GM18517 (cell line): ENCODE measurements around the gene FNTB.

Experiments
- ATAC-seq: cut with Tn5 transposase; IDR thresholded peaks from one replicate; pipeline ENCODE4 v1.9.1; 2021; ENCODE audit warnings: mild to moderate bottlenecking, moderate library complexity; ENCODE audit not compliant: unreplicated experiment

Gene FNTB

DNA sequence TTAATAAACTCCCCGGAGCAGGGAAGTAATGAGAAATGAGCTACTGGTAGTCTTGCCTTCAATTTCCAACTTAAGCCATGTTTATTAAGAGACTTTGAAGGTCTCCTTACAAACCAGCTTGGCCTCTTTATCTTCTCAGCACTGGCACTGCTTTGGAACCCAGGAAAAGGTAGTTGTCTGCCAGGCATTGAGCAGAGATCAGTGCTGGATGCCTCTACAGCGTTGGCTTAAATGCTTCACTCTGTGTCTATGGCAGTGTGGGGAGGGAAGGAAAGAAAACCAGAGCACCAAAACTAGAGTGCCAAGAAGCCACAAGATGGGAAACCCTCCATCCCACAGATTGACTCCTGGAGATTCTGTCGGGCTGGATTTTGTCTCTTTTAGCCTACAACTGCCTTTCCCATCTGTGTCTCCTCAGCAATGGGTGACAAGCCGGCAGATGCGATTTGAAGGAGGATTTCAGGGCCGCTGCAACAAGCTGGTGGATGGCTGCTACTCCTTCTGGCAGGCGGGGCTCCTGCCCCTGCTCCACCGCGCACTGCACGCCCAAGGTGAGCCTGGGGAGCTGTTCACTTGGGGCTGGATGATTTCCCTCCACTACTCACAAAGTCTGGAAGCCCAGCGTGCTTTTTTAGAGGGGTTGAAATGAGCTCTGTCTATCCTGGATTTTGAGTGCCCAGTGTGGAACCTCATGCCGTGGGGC lies 57.3 kb downstream of the FNTB start:
- ATAC-seq = no peak

- no peak for ATAC-seq
Observed at GRCh38 chr14:65044596-65044959, 57.9 kb downstream of the FNTB start.

DNA sequence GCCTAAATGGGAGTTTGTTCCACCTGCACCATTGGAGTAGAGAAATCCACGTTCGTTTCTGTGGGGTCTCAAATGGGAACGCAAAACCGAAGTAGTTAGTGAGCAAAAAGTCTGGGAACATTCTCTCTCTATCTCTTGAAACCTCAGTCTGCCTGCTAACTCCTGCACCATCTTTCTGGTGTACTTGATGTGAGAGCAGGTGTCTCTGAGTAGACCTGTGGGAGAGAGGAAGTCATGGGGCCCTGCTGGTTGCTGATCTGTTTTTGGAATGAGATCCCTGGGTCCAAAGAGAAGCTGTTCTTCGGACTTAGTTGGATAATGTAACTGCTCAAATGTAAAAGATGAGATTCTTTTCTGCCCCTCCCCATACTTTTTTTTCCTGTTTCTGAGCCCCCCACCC lies 58.3 kb downstream of the FNTB start:
- ATAC-seq = no peak

GRCh38 chr14:65045709-65046108 lies 59.0 kb downstream of the FNTB start:
- no peak for ATAC-seq

- ATAC-seq = no peak
Observed at GRCh38 chr14:65052832-65053231, 66.1 kb downstream of the FNTB start.

GRCh38 chr14:65053466-65053865 lies 66.8 kb downstream of the FNTB start:
- no peak for ATAC-seq

DNA sequence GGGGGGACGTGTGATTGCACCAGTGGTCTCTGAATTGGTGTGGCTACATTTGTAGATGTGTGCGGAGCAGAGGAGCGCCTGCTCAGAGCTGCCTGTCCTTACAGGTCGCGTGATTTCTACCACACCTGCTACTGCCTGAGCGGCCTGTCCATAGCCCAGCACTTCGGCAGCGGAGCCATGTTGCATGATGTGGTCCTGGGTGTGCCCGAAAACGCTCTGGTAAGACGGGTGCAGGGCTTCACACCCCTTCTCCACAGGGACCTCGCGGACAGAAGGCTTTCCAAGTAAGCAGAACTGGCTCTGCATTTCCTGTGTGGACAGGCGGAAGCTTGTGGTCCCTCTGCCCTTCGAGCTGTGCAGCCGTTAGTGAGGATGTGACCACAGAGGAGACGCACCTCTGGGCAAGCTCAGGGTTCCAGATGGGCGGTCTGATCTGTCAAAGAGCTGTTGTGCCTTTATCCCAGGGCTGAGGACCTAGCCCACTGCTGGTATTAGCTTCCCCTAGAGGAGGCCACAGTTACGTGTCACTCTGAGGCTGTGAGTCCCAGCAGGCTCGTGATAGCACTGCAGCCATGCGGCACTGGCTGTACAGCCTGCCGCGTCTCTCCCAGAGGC lies 67.9 kb downstream of the FNTB start:
- no peak for ATAC-seq

DNA sequence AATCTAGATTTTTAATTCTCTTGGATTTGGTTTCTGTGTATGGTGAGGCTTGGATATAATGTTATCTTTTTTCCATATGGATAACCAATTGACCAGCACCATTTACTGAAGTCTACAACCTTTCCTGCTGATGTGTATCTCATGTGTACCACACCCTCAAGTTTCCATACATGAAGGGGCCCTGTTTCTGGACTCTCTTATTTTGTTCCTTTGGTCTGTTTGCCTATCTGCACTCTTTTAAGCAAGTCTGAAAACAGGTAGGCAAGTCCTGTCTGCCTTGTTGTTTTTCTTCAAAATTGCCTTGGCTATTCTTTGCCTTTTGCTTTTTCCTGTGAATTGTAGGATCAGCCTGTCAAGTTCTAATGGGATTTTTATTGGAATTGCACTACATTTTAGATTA lies 71.0 kb downstream of the FNTB start:
- ATAC-seq = no peak

DNA sequence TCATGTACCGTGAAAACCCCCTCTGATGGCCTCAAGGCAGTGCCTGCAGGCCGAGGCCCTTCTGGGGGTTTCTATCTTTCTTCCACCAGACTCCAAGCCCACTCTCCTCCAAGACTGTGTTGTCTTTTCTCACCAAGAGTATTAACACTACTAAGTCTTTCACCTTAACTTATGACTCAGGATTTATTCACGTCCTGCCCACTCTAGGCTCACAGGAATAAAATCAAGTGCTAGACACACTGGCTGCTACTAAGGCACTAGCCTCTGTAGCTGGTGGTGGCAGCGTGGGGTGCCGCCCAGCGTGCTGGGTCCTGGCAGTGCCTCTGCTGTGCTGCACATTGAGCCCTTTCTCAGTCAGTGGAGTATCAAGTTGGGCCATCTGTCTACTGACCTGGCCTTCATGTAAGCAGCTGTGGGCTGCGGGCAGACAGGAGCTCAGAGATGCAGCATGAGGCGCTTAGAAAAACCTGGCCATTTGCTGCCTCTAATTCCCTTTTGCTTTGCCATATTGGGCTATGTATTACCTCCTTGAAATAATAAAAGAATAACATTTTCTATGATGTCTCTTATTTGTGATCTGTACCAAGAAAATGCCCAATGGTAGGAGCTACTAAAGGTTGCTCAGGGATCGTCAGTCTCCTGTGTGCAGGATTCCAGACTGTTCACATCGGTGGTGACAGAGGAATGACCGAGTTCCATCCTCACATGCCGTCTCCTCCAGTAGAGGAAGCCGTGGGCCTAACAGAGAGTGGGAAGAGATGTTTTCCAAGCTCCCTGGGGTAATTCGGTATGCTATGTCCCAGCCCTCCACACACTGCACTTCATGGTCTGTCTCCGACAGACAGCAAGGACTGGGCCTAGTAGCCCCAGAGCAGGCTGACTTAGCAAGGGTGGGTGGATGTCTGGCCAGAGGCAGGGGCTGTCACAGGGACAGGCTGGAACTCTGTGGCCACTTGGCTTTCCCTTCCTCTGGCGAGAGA lies 75.7 kb downstream of the FNTB start:
- ATAC-seq = no peak

GRCh38 chr14:65065719-65066118 lies 79.0 kb downstream of the FNTB start:
- ATAC-seq = no peak

GRCh38 chr14:65069874-65070413 lies 83.2 kb downstream of the FNTB start:
- no peak for ATAC-seq

DNA sequence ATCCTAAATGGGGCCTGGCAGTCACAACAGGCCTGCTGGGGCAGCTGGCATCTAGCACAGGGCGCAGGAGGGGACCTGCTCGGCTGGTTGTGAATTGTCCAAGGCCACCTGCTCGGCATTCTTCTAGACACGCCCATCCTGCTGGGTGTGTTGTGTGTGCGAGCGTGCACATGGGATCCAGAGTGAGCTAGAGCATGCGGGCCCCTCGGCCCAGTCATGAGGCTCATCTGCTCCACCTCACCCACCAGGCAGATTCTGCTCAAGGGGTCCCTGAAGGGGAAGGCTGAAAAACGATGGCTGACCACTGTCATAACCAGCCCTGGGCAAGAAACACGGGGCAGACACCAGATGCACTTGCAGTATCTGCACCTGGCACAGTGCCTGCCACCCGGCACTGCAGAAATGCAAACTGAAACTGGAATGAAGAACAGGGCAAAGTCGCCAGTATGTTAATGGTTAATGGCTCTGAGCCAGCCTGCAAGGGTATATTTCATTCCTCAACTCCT lies 83.8 kb downstream of the FNTB start:
- ATAC-seq = no peak

DNA sequence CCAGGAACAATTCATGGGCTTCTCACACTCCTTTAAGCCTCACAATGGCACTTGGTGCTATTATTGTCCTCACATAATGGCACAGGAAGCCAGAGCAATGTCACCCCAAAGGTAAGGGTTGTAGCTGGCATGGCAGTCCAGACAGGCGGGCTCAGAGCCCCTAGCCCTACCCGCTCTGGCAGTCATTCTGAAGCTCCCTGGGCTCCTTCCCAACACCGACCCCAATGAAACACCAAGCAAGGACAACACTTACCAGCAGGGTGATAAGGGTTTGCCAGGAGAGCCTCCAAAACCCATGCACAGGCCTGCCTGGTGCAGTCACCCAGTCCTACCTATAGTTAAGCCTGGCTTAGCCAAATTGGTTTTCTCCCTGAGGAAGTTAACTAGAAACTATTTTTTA lies 84.8 kb downstream of the FNTB start:
- ATAC-seq = no peak

- ATAC-seq = no peak
Observed at GRCh38 chr14:65072256-65072655, 85.6 kb downstream of the FNTB start.

DNA sequence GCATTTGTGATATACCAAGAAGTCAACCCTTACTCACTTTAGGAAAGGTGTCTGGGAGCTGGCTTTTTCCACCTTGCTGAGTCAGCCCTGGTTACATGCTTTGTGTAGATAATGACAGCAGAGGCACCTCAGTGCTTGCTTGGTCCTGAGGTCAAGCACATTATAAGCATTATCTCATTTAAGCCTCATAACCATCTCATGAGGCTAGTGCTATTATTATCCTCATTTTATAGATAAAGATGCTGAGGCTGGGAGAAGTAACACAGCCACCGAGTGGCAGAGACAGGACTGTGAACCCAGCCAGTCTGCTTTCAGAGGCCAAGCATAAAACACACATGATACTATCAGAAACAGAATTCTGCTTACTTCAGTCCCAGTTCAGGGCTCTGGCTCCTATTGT lies 86.2 kb downstream of the FNTB start:
- no peak for ATAC-seq

DNA sequence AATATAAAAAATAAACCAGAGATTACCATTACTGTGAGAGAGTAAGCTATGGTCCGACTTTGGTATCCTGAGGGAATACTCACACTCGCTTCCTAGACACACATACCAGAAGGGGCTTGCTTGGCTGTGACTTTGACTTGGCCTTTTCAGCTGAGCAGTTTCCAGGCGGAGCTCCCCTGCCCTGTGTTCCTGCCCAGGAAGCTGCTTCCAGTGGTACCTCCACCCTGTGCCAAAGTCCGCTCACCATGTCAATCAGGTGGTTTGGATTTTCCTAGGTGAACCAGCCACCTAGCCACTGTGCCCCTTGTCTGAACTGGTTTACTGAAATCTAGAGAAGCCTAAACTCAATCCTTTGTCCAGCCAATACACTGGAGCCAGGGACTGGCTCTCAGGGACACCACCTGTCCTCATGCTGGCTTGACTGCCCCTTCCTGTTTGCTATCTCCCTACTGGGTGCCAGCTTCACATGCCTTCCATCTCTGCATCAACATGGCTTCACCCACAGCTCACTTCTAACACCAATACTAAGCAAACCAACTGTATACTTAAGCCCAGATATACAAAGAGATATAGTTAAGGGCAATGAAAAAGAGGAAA lies 87.0 kb downstream of the FNTB start:
- no peak for ATAC-seq

GRCh38 chr14:65074449-65075150 lies 87.9 kb downstream of the FNTB start:
- no peak for ATAC-seq

- ATAC-seq = no peak
Observed at GRCh38 chr14:65075628-65076325, 89.1 kb downstream of the FNTB start.

DNA sequence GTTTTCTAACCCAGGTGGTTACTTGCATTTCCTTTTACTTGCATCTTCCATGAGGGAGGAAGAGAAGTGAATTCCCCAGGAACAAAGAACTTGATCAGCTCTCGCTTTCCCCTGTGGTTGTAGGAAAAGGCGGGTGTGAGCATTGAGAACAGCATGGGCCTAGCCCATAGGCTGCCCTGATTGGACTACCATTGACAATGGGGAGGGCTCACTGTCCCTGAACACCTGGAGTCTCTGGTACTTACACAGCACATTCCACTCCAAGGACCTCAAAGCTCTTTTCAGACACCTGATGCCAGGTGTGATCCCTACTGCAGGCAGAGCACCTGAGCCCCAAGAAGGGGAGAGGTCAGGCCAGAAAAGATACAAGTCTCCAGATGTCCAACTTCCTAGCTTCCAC lies 90.6 kb downstream of the FNTB start:
- ATAC-seq = no peak

DNA sequence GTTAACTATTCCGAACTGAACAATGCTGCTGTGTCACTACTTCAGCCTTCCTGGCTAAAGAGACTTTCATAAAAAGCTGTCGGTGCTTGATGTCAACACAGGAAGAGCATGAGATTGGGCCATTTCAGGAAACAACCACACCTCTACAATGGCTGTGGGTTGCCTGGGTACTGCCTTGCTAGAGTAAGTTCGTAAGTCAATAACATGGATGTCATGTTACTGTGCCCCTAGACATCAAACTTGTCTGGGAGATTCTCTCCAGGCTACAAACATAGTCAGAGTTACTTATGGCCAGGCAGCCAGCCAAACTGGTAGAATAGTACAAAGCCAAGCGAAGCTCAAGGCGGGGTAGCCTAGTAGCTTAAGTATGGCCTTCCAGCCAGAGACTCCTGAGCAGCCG lies 92.5 kb downstream of the FNTB start:
- ATAC-seq = no peak
